GM19239 (cell line): ENCODE measurements around the gene NRSN2.
"Not testable (repeated sequence)": the region's sequence is repeated elsewhere in the genome, so short reads cannot be mapped to it uniquely, and the experiment has no call there.

ENCODE experiments used
- DNase-seq: peaks from one replicate; pipeline ENCODE4 v3.0.0; 2011; ENCODE audit warnings: low spot score; ENCODE audit not compliant: insufficient read length
- FAIRE-seq: peaks from 2 replicates; lab custom pipeline; 2011; peaks lifted over from hg19 to GRCh38; lab: Jason Lieb, UNC

NRSN2 gene

DNA sequence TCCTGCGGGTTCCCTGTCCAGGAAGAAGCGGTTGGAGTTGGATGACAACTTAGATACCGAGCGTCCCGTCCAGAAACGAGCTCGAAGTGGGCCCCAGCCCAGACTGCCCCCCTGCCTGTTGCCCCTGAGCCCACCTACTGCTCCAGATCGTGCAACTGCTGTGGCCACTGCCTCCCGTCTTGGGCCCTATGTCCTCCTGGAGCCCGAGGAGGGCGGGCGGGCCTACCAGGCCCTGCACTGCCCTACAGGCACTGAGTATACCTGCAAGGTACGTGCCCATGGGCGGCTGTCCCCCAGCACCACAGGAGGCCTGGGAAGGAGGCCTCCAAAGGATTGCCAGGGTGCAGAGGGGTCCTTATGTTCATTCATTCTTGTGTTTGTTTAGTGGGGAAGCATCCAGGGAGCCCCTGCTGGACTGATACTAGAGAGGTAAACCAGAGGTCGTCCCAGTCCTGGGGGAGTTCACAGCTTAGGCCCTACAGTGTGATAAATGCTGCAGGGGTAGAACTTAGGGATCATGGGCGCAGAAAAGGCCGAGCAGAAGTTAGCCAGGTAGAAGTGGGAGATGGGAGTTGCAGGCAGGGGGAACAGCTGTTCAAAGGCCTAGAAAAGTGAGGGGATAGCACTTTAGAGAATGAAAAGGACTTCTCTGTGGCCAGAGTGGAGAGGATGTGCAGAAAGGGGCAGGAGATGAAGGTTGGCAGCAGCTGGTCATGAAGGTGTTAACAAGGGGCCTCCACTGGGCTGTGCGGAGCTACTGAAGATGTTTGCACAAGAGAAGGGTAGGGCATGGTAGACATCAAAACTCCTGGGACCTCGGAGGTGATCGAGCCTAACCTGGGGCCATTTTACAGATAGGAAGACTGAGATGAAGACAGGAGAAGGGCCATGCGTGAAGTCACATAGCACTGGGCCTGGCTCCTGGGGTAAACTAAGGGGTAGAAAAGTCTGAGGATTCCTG lies 41.4 kb downstream of the NRSN2 start:
- no peak for DNase-seq
- FAIRE-seq, result no peak

- FAIRE-seq (no peak), DNase-seq (no peak)
Measured at GRCh38 chr20:389220-389619, 42.3 kb downstream of the NRSN2 start.

- no peak for DNase-seq
- no peak for FAIRE-seq
Measured at GRCh38 chr20:391041-391711, 44.3 kb downstream of the NRSN2 start.

DNA sequence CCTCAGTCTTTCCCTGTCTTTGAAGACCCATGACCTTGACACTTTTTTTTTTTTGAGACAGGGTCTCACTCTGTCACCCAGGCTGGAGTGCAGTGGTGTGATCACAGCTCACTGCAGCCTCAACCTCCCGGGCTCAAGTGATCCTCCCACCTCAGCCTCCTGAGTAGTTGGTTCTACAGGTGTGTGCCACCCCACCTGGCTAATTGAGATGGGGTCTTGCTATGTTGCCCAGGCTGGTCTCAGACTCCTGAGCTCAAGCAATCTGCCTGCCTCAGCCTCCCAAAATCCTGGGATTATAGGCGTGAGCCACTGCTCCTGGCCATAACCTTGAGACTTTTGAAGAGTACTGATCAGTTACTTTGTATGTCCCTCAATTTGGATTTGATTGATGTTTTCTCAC lies 46.4 kb downstream of the NRSN2 start:
- DNase-seq, FAIRE-seq: not testable (repeated sequence)

- FAIRE-seq, result no peak
- DNase-seq, result no peak
Measured at GRCh38 chr20:396252-396618, 49.3 kb downstream of the NRSN2 start.

- no peak for FAIRE-seq
Measured at GRCh38 chr20:396619-397431, 49.9 kb downstream of the NRSN2 start.

GRCh38 chr20:397432-398237 lies 50.7 kb downstream of the NRSN2 start:
- DNase-seq (no peak), FAIRE-seq (no peak)

More at GRCh38 chr20:396619-397431, 49.9 kb downstream of the NRSN2 start:
- no peak for DNase-seq

- FAIRE-seq, result no peak
- no peak for DNase-seq
Measured at GRCh38 chr20:399182-399707, 52.3 kb downstream of the NRSN2 start.

GRCh38 chr20:400128-400453 lies 53.2 kb downstream of the NRSN2 start:
- no peak for DNase-seq
- no peak for FAIRE-seq

DNA sequence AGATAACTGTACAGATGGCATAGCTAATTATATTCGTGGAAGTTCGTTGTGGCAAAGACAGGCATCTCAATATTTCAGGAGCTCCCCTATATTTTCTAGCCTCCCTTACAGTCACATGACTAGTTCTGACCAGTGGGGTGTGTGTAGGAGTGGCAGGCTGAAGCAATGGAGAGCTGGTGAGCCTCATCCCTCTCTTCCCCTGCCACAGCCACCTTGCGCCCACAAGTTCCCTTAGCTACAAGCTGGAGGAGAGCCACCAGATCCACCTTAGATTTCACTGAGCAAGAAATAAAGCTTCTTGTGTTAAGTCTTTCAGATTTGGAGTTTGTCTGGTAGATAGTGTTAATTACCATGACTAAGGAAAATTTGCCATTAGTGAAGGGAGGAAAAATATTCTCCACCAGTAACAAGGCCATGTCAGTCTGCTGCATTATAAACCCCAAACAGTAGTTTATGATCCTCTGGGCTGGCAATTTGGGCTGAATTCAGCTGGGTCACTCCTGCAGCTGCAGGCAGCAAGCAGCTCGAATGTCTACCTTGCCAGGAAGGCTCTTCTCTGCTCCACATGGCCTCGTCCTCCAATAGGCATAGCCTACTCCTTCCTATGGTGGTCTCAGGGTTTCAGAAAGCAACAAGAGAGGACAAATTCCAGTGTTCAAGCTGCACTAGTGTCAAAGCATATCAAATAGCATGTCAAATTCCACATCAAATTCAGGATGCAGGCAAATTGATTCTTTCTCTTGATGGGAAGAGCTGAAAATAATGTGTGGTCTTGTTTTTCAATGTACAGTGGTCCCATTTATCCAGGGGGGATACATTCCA lies 53.8 kb downstream of the NRSN2 start:
- FAIRE-seq, result no peak
- no peak for DNase-seq

DNA sequence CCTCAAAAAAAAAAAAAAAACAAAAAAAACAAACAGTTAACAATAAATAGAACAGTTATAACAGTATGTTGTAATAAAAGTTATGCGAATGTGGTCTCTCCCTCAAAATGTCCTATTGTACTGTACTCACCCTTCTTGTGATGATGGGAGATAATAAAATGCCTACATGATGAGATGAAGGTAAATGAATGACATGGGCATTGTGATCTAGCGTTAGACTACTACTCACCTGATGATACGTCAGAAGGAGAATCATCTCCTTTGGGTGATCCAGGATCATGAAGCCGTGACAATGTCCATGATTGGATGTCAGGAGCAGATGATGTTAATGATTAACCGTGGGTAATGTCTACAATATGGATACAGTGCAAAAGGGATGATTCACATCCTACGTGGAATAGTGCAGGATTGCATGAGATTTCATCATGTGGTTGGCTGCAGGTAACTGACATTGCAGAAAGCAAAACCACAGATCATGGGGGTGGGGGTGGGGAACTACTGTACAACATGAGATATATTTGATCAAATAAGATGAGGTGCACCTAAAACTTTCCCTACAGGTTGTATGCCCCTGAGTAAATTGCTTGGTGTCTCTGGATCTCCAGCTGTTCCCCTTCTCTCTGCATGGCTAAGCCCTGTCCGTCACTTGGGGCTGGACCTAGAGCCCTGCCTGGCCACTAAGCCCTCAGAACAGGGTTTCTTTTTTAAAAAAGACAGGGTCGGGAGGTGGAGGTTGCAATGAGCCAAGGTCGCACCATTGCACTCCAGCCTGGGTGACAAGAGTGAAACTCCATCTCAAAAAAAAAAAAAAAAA lies 55.0 kb downstream of the NRSN2 start:
- DNase-seq (no peak), FAIRE-seq (no peak)

- FAIRE-seq, result no peak
Measured at GRCh38 chr20:402496-402885, 55.6 kb downstream of the NRSN2 start.

DNA sequence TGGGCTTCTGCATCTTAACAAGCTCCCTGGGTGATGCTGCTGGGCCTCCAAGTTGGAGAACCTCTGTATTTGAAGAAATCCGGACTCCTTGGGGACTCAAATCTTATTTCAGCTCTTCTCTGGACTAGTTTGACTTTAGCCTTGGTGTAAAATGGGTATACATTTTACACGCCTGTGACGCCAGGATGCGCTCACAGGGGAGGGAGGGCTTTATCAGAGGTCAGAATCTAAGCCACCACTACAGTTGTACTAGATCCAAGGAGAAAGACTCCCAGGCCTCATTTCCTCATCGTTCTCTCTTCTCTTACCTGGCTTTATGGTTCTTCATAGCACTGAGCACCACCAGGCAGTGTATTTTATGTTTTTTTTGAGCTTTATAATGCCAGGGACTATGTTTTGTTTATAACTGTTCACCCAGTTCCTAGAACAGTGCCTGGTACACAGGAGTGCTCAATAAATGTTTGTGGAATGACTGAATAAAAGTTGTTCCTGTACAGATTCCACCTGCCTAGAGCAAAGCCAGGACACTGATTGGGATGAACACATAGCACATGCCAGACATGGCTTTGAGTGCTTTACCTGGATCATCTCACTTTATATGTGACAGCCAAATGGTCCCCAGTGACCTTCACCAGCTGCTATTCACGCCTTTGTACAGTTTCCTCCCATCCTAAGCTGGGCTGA lies 56.1 kb downstream of the NRSN2 start:
- DNase-seq, result no peak
- FAIRE-seq, result no peak

More at GRCh38 chr20:402496-402885, 55.6 kb downstream of the NRSN2 start:
- no peak for DNase-seq

DNA sequence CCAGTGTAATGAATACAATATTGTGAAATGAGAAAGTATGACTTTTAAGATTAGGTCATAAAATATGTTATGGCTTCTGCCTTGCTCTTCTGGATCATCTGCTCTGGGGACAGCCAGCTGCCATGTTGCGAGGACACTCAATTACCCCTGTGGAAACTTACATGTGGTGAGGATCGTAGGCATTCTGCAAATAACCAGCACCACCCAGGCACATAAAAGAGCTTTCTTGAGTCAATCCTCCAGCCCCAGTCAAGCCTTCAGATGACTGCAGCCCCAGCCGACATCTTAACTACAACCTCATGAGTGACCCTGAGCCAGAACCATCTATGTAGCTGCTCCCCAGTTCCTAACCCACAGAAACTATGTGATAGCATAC lies 56.7 kb downstream of the NRSN2 start:
- no peak for DNase-seq
- FAIRE-seq, result no peak

- no peak for FAIRE-seq
- no peak for DNase-seq
Measured at GRCh38 chr20:404088-404487, 57.2 kb downstream of the NRSN2 start.
